SK-N-DZ (cell line): Measurements from ENCODE around the gene SNUPN.

Experiments used
- DNase-seq: peaks from one replicate; pipeline ENCODE4 v3.0.0-alpha.2; 2015; ENCODE audit warnings: low spot score

Gene SNUPN

GRCh38 chr15:75654201-75654907, 28.8 kb upstream of the SNUPN start:
- no peak for DNase-seq

DNA sequence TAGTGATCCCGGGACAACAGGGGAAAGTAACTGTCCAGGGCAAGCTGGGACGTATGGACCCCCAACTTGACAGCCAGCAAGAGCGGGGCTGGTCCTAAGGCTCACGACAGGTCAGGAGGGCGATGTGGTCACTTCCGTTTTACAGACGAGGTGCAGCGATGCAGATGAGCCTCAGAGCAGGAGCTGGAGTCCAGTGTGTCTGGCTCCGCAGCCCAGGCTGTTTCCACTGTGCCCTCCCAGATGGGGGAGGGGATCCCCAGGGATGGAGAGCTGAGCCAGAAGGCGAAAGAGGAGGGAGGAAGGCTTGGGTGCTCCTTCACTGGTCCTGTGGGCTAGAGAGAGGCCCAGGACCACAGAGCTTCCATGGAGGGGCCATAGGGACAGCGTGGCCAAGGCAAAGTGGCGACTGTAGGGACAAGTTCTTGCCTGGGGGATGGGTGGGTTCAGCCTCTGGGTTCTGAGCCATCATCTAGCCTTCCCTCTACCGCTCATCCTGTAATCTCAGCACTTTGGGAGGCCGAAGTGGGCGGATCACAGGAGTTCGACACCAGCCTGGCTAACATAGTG, 27.9 kb upstream of the SNUPN start:
- no peak for DNase-seq

DNA sequence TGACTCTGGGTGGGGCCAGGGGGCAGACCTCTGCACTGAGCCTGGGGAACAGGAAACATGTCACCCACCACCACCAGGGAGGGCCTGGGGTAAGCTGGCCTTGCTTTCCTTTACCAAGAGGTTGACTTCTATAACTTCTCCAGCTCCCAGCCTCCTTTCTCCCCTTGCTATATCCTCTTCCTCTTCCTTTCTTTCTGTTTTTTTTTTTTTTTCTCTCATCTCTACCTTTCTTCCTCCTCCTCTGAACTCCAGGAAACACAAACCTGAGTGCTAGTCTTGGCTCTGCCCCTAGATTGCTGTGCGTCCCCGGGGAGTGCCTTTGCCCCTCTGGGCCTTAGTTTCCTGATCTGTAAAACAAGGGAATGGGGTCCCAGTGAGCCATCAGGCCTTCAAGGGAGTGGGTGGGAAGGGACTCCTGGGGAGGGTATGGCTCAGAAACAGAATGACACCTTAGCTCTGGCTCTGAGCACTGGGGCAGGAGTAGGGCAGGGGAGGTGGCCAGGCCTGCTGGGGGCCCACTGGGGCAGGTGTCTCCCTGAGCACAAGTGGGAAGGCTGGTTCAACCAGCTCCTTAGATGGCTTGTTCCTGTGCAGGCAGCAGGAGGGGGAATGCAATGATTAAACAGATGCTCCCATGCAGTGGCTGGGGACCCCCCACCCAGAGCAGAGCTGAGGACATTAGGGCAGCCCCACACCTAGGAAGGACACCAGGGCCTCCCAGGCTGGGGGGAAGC, 26.5 kb upstream of the SNUPN start:
- no peak for DNase-seq

- no peak for DNase-seq
These were observed 25.6 kb upstream of the SNUPN start for GRCh38 chr15:75650908-75651809.

- no peak for DNase-seq
These were observed 24.3 kb upstream of the SNUPN start for GRCh38 chr15:75649848-75650247.

DNA sequence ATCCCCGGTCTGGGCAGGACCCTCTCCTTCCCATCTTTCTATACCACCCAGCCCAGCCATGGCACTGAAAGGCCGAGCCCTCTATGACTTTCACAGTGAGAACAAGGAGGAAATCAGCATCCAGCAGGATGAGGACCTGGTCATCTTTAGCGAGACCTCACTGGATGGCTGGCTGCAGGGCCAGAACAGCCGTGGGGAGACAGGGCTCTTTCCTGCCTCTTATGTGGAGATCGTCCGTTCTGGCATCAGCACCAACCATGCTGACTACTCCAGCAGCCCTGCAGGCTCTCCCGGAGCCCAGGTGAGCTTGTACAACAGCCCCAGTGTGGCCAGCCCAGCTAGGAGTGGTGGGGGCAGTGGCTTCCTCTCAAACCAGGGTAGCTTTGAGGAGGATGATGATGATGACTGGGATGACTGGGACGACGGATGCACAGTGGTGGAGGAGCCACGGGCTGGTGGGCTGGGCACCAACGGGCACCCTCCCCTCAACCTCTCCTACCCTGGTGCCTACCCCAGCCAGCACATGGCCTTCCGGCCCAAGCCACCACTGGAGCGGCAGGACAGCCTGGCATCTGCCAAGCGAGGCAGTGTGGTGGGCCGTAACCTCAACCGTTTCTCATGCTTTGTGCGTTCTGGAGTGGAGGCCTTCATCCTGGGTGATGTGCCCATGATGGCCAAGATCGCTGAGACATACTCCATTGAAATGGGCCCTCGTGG, 23.7 kb upstream of the SNUPN start:
- DNase-seq: no peak

DNA sequence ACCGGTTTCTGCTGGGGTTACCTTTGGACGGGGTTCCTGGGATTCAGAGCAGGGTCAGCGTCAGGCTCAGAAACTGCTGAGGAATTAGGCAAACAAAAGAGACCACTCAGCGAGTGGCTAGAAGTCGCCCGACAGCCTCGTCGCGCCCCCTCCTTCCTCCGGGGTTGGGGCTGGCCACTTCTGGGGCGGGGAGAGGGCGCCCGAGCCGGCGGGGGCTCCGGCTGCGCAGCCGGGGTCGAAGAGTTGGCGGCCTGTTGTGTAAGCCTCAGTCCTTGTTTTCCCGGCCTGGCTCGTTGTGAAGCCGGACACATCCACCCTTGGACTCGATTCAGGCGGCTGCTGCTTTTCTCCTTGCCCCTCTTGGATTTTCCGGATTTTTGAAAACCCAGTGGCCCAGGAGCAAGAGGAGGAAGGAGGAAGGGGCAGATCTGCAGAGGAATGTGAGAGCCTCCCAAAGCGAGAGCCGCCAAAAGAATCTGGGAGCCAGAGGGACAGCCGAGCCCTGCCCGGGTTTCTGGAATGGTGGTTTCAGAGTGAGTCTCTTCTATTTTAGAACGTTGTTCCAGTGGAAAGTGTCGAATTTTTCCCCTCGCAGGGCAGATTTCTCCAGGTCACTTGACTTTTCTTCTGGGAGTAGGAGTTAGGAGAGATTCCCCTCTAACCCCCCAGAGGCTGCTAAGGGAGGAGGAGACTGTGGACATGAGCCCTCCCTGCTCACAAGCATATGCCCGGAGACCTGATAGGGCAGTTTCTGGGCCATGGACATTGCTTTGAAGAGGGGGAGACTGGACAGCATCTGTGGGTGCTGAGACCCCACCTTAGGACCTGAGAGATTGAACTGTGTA, 22.9 kb upstream of the SNUPN start:
- no peak for DNase-seq

DNA sequence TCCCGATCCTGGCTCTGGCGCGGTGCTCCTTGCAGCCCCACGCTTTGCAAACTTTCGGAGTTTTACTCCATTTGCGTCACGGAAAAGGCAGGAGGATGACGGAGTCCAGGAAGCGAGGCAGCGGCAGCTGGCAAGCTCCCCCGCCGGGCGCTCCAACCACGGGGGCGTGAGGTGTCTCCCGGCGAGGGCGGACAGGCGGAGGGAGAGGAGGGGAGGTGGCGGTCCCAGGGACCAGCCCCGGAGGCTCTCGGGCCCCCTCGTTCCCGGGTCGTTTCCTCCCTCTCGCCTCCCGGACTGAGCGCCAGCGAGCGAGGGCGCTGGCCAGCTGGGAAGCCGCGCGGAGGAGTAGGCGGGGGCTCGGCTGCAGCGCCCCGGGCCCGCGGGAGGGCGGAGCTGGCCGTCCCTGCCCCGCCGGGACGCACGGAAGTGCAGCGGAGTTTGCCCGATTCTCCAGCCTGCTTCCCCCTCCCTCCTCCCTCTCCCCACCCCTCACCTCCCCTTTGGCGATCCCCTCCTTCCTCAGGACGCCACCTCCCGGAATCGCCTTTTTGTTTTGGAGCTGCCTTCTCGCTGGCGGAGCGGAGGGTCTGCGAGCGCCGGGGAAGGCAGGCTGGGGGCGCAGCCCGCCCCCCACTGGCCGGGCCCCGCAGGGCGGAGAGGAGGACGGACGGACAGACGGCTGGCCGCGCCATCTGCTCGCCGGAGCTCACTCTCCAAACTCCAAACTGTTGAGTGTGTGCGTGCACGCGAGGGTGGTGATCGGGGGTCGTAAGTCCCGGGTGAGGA, 22.0 kb upstream of the SNUPN start, which contains the start of gene SNX33:
TSS of gene SNX33 (plus strand) at position 543 of the 786 bp plus-strand sequence. CDS start 1,191 bp downstream, outside the sequence.
- DNase-seq: peak; percentile 66

DNA sequence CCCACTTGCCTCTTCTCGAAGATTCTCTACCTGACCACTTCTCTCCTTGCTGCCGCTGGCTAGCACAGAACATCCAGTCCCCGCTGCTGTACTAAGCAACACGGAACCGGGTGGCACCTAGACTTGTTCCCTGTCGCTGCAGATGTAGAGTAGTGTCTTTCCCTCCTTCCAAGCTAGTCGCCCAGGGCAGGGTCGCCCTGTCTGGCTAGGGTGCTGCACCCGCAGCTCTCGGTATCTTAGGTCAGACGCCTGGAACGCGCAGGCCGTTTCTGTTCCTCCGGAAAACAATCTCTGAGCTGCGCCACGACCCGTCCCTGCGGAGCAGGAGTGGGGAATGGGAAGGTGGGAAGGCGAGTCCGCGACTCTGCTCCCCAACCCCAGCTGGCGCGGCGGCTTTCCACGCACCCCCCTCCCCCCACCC, 21.4 kb upstream of the SNUPN start:
- no peak for DNase-seq

GRCh38 chr15:75646112-75646943, 20.8 kb upstream of the SNUPN start:
- no peak for DNase-seq

- DNase-seq: no peak
These were observed 18.9 kb upstream of the SNUPN start for GRCh38 chr15:75644376-75644775.

DNA sequence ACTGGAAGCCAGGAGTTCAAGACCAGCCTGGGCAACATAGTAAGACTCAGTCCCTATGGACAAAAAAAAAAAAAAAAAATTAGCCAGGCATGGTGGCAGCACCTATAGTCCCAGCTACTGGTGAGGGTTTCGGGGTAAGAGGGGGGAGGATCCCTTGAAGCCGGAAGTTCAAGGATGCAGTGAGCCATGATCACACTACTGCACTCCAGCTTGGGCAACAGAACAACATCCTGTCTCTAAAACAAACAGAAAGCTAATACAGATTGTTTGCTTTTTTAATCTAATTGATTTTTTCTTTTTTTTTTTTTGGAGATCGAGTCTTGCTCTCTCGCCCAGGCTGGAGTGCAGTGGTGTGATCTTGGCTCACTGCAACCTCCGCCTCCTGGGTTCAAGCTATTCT, 16.1 kb upstream of the SNUPN start:
- no peak for DNase-seq

- no peak for DNase-seq
These were observed 15.6 kb upstream of the SNUPN start for GRCh38 chr15:75641179-75641503.

DNA sequence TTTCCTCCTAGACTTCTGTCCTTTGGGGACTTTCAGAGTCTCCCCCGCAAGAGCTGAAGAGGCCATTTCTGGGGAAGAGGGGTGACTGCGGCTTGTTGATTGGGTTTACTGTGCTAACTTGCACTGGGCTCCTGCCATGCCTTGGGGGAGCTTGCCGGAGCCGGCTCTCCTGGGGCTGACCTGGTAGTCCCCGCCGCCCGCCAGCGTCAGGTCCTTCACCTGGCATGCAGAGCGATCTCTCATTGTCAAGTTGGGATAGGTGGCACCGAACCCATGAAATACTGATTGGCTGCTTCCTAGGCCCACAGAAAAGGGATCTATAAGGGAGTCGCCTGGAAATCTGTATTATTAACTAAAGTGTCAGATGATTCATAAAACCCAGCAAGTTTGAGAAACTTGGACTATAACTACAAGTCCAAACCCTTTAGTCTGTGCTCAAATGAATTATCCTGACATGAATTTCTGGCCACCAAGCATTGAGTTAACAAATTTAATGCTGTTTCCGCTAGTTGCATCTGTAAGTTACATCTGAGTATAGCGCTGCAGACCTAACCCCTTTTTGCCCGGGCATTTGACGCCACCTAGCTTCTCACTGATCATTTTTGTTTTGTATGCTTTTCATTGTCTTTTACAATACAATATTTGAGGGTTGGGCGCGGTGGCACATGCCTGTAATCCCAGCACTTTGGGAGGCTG, 15.1 kb upstream of the SNUPN start:
- DNase-seq: peak; percentile 71

GRCh38 chr15:75639709-75640482, 14.4 kb upstream of the SNUPN start, which contains the start of gene IMP3:
Gene IMP3, minus strand, starts transcription at chr15:75640224. Its CDS starts 56 bp downstream, at chr15:75640168.
- DNase-seq: peak; percentile 98

DNA sequence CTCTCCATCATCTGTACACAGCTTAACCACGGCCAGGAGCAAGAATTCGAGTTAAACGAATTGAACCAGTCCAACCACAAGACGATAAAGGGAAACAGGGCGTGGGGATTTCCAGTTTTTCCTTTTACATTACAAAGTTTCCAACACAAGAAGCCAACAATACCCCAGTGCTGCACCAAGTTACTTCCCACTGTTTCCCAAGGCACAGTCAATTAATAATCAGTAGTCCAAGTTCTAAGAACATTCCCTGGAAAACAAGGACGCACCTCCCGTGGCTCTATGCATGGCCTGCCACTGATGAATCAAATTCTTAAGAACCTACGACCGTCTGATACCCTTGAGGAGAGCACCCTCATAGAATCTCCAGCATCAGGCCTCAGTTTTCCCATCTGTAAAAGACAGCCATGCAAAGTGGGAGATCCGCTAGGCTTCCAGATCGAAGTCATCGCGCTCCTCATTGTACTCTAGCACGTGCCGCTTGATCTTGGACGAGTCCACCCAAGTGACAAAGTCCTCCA, 13.7 kb upstream of the SNUPN start:
- DNase-seq: no peak
